Measurements from ENCODE around the gene CYP3A7. TPM values are rescaled to one million over a fixed set of nuclear protein-coding genes. Genes with fewer than 3 reads are reported as not detected.
"Not testable (repeated sequence)": the region's sequence is repeated elsewhere in the genome, so short reads cannot be mapped to it uniquely, and the experiment has no call there.

CYP3A7 gene
- total RNA-seq, 2 experiments from 2014 or later: not detected

- Mint-ChIP-seq H3K4me3 (no peak overlapping the region), H3K9me3 (no peaks in the 10 kb centered on the region), H3K4me1 (ENCODE audit: low read depth) (peaks cover 30% of the 10 kb centered on the region), H3K36me3 (ENCODE audit: low read depth) (no peaks in the 10 kb centered on the region), H3K27me3 (ENCODE audit: low read depth) (no peaks in the 10 kb centered on the region), H3K27ac (no peak overlapping the region)
- intact Hi-C loops (cut with micrococcal nuclease): no loop called here
- no peak for DNase-seq
- CTCF ChIA-PET: interaction anchor here (0.6 kb wide), 1 partner anchor 1268 kb away, joined by 3 read pairs; no protein-coding TSS in a partner anchor
Observed at GRCh38 chr7:99672573-99672972, 62.4 kb downstream of the CYP3A7 start.

- no peak for DNase-seq
Observed at GRCh38 chr7:99669782-99670181, 65.2 kb downstream of the CYP3A7 start.

DNA sequence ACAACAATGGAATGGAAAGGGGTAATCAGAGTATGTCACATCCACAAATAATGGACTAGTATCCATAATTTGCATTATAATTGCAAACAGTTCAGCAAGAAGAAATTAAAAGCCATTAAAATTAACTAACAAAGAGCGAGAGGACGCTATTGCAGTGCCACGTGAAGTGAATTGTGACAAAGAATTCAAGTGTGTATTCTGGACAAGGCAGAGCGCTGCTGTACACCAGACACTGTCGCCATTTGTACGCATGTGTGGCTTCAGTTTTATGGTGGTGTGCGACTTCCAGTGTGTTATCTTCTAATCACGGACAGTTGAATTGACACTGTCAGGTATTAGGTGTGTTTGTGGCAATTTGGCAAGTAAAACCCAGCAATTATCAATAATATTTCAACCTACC lies 66.5 kb downstream of the CYP3A7 start:
- CTCF ChIA-PET: no interaction called here
- H3K4me1 Mint-ChIP-seq (ENCODE audit: low read depth): peaks cover 5% of the 10 kb centered on the region

More at GRCh38 chr7:99669782-99670181, 65.2 kb downstream of the CYP3A7 start:
- no peaks in the 10 kb centered on the region for H3K27me3 Mint-ChIP-seq (ENCODE audit: low read depth)
- CTCF ChIA-PET: interaction anchor here (0.6 kb wide), 1 partner anchor 144 kb away, joined by 3 read pairs; no protein-coding TSS in a partner anchor
- intact Hi-C loops (cut with micrococcal nuclease): no loop called here
- no peaks in the 10 kb centered on the region for H3K9me3 Mint-ChIP-seq
- H3K36me3 Mint-ChIP-seq (ENCODE audit: low read depth): peaks cover 2% of the 10 kb centered on the region
- H3K4me3 Mint-ChIP-seq: no peak overlapping the region
- no peak overlapping the region for H3K27ac Mint-ChIP-seq
- H3K4me1 Mint-ChIP-seq (ENCODE audit: low read depth): peaks cover 17% of the 10 kb centered on the region

GRCh38 chr7:99667179-99667578 lies 67.8 kb downstream of the CYP3A7 start:
- DNase-seq: no peak
- H3K9me3 Mint-ChIP-seq: no peaks in the 10 kb centered on the region
- intact Hi-C loops (cut with micrococcal nuclease): no loop called here
- no peak overlapping the region for H3K4me3 Mint-ChIP-seq
- H3K36me3 Mint-ChIP-seq (ENCODE audit: low read depth): peaks cover 12% of the 10 kb centered on the region
- no peak overlapping the region for H3K27ac Mint-ChIP-seq
- H3K27me3 Mint-ChIP-seq (ENCODE audit: low read depth): no peaks in the 10 kb centered on the region
- CTCF ChIA-PET: interaction anchor here (0.6 kb wide), 1 partner anchor 178 kb away, joined by 4 read pairs; no protein-coding TSS in a partner anchor
- H3K4me1 Mint-ChIP-seq (ENCODE audit: low read depth): peaks cover 4% of the 10 kb centered on the region

More for the DNA sequence above, 66.5 kb downstream of the CYP3A7 start:
- Mint-ChIP-seq H3K27ac (no peak overlapping the region), H3K9me3 (no peaks in the 10 kb centered on the region), H3K27me3 (ENCODE audit: low read depth) (no peaks in the 10 kb centered on the region), H3K4me3 (no peak overlapping the region), H3K36me3 (ENCODE audit: low read depth) (peaks cover 5% of the 10 kb centered on the region)
- intact Hi-C loops (cut with micrococcal nuclease): no loop called here
- DNase-seq: no peak

DNA sequence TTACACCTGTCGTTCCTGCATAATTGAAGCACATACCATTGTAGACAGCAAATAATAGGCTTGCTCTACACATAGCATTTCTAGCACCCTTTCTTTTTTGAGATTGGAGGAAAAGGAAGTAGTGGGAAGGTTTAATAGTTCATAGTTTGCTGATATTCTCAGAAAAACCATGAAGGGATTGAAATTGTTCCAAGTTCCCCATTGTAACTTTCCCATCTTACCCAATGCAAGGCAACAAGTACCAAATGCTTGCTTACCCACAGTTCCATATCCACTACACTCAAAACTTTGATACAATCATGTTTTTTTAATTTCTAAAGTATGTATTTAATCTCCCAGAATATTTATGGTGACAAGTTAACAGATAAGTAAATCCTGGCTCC lies 69.0 kb downstream of the CYP3A7 start:
- no peak overlapping the region for H3K27ac Mint-ChIP-seq
- peaks cover 4% of the 10 kb centered on the region for H3K4me1 Mint-ChIP-seq (ENCODE audit: low read depth)
- intact Hi-C loops (cut with micrococcal nuclease): no loop called here
- no peak for DNase-seq
- CTCF ChIA-PET: no interaction called here
- H3K4me3 Mint-ChIP-seq: no peak overlapping the region
- no peaks in the 10 kb centered on the region for H3K9me3 Mint-ChIP-seq
- H3K27me3 Mint-ChIP-seq (ENCODE audit: low read depth): no peaks in the 10 kb centered on the region
- peaks cover 12% of the 10 kb centered on the region for H3K36me3 Mint-ChIP-seq (ENCODE audit: low read depth)

DNA sequence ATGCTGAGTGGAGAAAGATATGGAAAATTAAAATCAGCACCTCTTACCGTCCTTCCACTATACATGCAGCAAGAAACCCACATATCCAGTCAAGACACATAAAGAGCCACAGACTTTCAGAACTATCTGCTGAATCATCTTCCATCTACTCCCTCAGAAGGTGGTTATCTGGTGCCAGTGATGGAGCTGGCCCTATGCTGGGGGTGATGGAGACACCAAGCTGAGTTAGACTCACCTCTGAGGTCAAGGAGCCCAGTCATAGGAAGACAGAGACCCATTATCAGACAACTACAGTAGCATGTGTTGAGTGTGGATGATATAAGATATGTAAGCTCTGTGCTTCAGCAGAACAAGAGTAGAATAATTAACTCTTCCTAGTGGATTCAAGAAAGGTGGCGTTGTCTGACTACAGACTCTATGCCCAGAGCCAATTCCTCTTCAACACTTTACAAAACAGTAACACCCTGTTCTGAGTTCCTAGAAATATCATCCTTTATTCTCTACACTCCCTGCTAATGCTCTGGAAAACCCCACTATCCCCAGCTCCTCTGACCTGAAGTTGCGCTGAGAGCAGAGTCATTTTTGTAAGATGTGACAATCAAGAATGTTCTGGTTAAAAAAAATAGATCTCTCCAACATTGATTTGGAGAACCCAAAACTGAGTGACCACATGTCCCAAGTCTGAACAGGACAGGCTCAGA lies 69.5 kb downstream of the CYP3A7 start:
- intact Hi-C loops (cut with micrococcal nuclease): no loop called here
- Mint-ChIP-seq H3K4me3 (no peak overlapping the region), H3K36me3 (ENCODE audit: low read depth) (peaks cover 13% of the 10 kb centered on the region), H3K4me1 (ENCODE audit: low read depth) (peaks cover 4% of the 10 kb centered on the region), H3K27me3 (ENCODE audit: low read depth) (no peaks in the 10 kb centered on the region), H3K9me3 (no peaks in the 10 kb centered on the region), H3K27ac (no peak overlapping the region)
- CTCF ChIA-PET: no interaction called here
- no peak for DNase-seq

DNA sequence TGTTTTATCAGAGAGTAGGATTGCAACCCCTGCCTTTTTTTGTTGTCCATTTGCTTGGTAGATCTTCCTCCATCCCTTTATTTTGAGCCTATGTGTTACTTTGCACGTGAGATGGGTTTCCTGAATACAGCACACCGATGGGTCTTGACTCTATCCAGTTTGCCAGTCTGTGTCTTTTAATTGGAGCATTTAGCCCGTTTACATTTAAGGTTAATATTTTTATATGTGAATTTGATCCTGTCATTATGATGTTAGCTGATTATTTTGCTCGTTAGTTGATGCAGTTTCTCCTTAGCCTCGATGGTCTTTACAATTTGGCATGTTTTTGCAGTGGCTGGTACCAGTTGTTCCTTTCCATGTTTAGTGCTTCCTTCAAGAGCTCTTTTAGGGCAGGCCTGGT lies 77.1 kb downstream of the CYP3A7 start:
- H3K4me1 Mint-ChIP-seq (ENCODE audit: low read depth); H3K9me3 Mint-ChIP-seq; H3K27me3 Mint-ChIP-seq (ENCODE audit: low read depth); intact Hi-C loops (cut with micrococcal nuclease); H3K4me3 Mint-ChIP-seq; CTCF ChIA-PET; DNase-seq; H3K27ac Mint-ChIP-seq: not testable (repeated sequence)
- H3K36me3 Mint-ChIP-seq (ENCODE audit: low read depth): peaks cover 28% of the 10 kb centered on the region

Other genes with a start within 250 kb of the CYP3A7 start
- 10 to 100 TPM; 26.5 to 26.6 TPM for gene ZNF394, start 234.9 kb downstream of the CYP3A7 start, total RNA-seq
- gene ZKSCAN5, start 230.5 kb downstream of the CYP3A7 start, total RNA-seq: 1 to 10 TPM; 7.2 to 8.0 TPM
- gene FAM200A, start 183.1 kb downstream of the CYP3A7 start, total RNA-seq: 1 to 10 TPM; 3.3 to 3.8 TPM
- gene ZNF655, start 176.6 kb downstream of the CYP3A7 start, total RNA-seq: 10 to 100 TPM; 35.8 to 39.6 TPM
- 1 to 10 TPM in 1 of 2 experiments, under 1 TPM in 1; 0.98 to 1.7 TPM for gene TMEM225B, start 136.9 kb downstream of the CYP3A7 start, total RNA-seq
- 10 to 100 TPM; 20.7 to 22.3 TPM for gene ZSCAN25, start 118.2 kb downstream of the CYP3A7 start, total RNA-seq
- gene CYP3A5, start 55.2 kb downstream of the CYP3A7 start, total RNA-seq: under 1 TPM; 0.86 TPM
- not detected for gene CYP3A4, start 49.0 kb upstream of the CYP3A7 start, total RNA-seq
- not detected for gene CYP3A43, start 92.8 kb upstream of the CYP3A7 start, total RNA-seq
- not detected for gene OR2AE1, start 141.8 kb upstream of the CYP3A7 start, total RNA-seq
- gene TRIM4, start 184.3 kb upstream of the CYP3A7 start, total RNA-seq: 10 to 100 TPM; 25.7 to 25.8 TPM
- gene GJC3, start 194.4 kb upstream of the CYP3A7 start, total RNA-seq: 1 to 10 TPM in 1 of 2 experiments, under 1 TPM in 1; 0.62 to 1.1 TPM
- gene AZGP1, start 240.8 kb upstream of the CYP3A7 start, total RNA-seq: not detected